Heart left ventricle (tissue), 16 donors: Measurements from ENCODE around the gene KCNMB4. TPM values are rescaled to one million over a fixed set of nuclear protein-coding genes. Genes with fewer than 3 reads are reported as not detected.

ENCODE experiments used
- ATAC-seq, 4 donors: fragments of 200-7000 bp; cut with Tn5 transposase; one replicate each; pipeline ENCODE4 v1.9.1; 2020 to 2022; ENCODE audit warnings: moderate library complexity in 4 of 4, mild to moderate bottlenecking in 3 of 4, moderate number of reproducible peaks in 1 of 4
- DNase-seq, 5 donors: peaks; one replicate each; pipeline ENCODE4 v3.0.0-alpha.2; 2020
- H3K27ac ChIP-seq, 12 donors: fragments of 200-600 bp; sonication (generic) in 4 of 12; one replicate each; pipeline versions ENCODE4 v1.5.0 to v1.8.0; 2016 to 2022; ENCODE audit warnings: mild to moderate bottlenecking in 2 of 12
- H3K27me3 ChIP-seq, 9 donors: fragments of 200-600 bp; sonication (generic) in 2 of 9; one replicate each; pipeline versions ENCODE4 v1.5.1 to v1.8.0; 2016 to 2022; ENCODE audit warnings: mild to moderate bottlenecking in 3 of 9
- H3K36me3 ChIP-seq, 9 donors: fragments of 200-600 bp; sonication (generic) in 2 of 9; one replicate each; pipeline versions ENCODE4 v1.5.0 to v1.8.0; 2018 to 2022; ENCODE audit warnings: mild to moderate bottlenecking in 2 of 9
- H3K4me1 ChIP-seq, 12 donors: fragments of 200-600 bp; sonication (generic) in 4 of 12; one replicate each; pipeline versions ENCODE4 v1.5.0 to v1.8.0; 2016 to 2022; ENCODE audit warnings: mild to moderate bottlenecking in 3 of 12
- H3K4me3 ChIP-seq, 12 donors: fragments of 200-600 bp; sonication (generic) in 4 of 12; one replicate each; pipeline versions ENCODE4 v1.5.0 to v1.8.0; 2017 to 2022; ENCODE audit warnings: mild to moderate bottlenecking in 9 of 12, moderate library complexity in 4 of 12
- H3K9me3 ChIP-seq, 12 donors: fragments of 200-600 bp; sonication (generic) in 4 of 12; one replicate each; pipeline versions ENCODE4 v1.5.0 to v1.8.0; 2016 to 2022; ENCODE audit warnings: mild to moderate bottlenecking in 1 of 12
- POLR2A ChIP-seq, 2 donors: fragments of 450-650 bp; IDR thresholded peaks; one replicate each; pipeline ENCODE4 v1.6.1; 2017; ENCODE audit warnings: antibody characterized with exemption in 2 of 2, mild to moderate bottlenecking in 2 of 2, moderate library complexity in 2 of 2
- WGBS, 4 donors: extraction: QIAGEN DNeasy Blood & Tissue Kit in 2 of 4; methylation state at CpG; one replicate each; pipeline versions ENCODE4 v1.1.5 to v1.1.7; 2013 to 2018; 5-methylcytosine and 5-hydroxymethylcytosine counted together
- intact Hi-C, 10 donors: fragments of 100-400 bp; cut with DNase I; formaldehyde crosslinking; loops; one replicate each; pipeline versions ENCODE4 v1.11.1 to v1.14.2; 2022
- polyA plus RNA-seq, 2 donors: library from polyadenylated mRNA; stranded (reverse); fragments of 200-250 nt; gene quantifications; one replicate each; pipeline ENCODE4 v1.2.3, GENCODE V29; 2013
- total RNA-seq, 9 donors: library from RNA; depleted of rRNA in 2 of 9; stranded (reverse); fragments of >200 nt in 2 of 9; fragmentation: NEBNext Ultra II Directional in 3 of 9; extraction: Animal tissue kit (Norgen Biotek cat#: 25700) in 3 of 9; gene quantifications; one replicate each; pipeline versions ENCODE4 v1.1.0 to v1.2.4, GENCODE V29; 2016 to 2023
- TF ChIP-seq, protein P1 (sequence below), 12 donors: fragments of 200-600 bp; sonication (generic) in 4 of 12; IDR thresholded peaks; one replicate each; pipeline versions ENCODE4 v1.5.0 to v1.8.0; 2018 to 2022; ENCODE audit warnings: antibody characterized with exemption in 12 of 12, mild to moderate bottlenecking in 5 of 12
- donor health status: ischemic (EF 13 %, LVEDD 7.1; RV severe dilation, severe dysfunction).
- donor health status: healthy with polysubstance abuse.
- donor health status: DM: no; HTN: yes; CAD: no.
- donor health status: DM: no; HTN: no; CAD: no.
- donor health status: ischemic (EF 25% LVEDD 6.9; RV normal size, moderate dysfunction).
- donor health status: ischemic (EF 25% LVEDD 5.7; RV mildly dilated, moderate dysfunction).
- donor health status: healthy.
- donor health status: DM: yes; HTN: yes; CAD: no.
- donor health status: ischemic (EF 35%, LVEDD 5.7; RV mildly dilated, moderate dysfunction).
- donor health status: nonischemic (EF 11% LVEDD 7.7; RV severe dilation, severe dysfunction).
- donor health status: DM: yes; HTN: yes; CAD: no.
- donor health status: PGD.
- donor health status: ischemic (EF 29% LVEDD 5.4; RV normal size, mild dysfunction).
- donor health status: nonischemic (EF 23%, LVEDD 6.1; RV moderate dilation, normal function).

The KCNMB4 gene
- total and polyA plus RNA-seq, 11 donors: 0.96 to 3.6 (median 2.1) TPM

DNA sequence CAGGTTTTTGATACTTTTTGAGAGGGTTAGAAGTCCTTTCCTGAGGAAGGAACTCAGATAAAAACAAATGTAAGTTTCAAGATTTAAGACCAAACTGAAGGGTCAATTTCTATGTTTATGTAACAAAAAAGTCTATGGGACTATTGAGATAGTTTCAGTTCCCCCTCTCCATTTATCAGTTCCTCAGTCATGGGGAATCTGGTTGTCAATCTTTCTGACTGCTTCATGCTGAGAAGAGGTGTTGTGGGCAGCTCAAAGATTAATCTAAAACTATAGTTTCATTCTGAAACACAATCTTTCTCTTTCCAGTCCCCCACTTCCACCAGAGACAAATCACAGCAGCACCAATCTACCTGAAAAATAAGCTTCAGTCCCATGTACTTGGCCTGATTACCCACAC, 93.7 kb downstream of the KCNMB4 start:
- peaks cover 0 to 18% (median 2%) of the 10 kb centered on the region in 12 donors for H3K9me3 ChIP-seq
- H3K27me3 ChIP-seq: no peaks in the 10 kb centered on the region
- ATAC-seq (no peak), DNase-seq (no peak)
- intact Hi-C loops: no loop called here
- TF ChIP-seq, protein P1, sequence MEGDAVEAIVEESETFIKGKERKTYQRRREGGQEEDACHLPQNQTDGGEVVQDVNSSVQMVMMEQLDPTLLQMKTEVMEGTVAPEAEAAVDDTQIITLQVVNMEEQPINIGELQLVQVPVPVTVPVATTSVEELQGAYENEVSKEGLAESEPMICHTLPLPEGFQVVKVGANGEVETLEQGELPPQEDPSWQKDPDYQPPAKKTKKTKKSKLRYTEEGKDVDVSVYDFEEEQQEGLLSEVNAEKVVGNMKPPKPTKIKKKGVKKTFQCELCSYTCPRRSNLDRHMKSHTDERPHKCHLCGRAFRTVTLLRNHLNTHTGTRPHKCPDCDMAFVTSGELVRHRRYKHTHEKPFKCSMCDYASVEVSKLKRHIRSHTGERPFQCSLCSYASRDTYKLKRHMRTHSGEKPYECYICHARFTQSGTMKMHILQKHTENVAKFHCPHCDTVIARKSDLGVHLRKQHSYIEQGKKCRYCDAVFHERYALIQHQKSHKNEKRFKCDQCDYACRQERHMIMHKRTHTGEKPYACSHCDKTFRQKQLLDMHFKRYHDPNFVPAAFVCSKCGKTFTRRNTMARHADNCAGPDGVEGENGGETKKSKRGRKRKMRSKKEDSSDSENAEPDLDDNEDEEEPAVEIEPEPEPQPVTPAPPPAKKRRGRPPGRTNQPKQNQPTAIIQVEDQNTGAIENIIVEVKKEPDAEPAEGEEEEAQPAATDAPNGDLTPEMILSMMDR (IDR thresholded peaks at IDR 0.05): no peak
- H3K36me3 ChIP-seq: no peaks in the 10 kb centered on the region
- no peaks in the 10 kb centered on the region for H3K4me1 ChIP-seq
- no peak overlapping the region for H3K4me3 ChIP-seq
- H3K27ac ChIP-seq: no peak overlapping the region

DNA sequence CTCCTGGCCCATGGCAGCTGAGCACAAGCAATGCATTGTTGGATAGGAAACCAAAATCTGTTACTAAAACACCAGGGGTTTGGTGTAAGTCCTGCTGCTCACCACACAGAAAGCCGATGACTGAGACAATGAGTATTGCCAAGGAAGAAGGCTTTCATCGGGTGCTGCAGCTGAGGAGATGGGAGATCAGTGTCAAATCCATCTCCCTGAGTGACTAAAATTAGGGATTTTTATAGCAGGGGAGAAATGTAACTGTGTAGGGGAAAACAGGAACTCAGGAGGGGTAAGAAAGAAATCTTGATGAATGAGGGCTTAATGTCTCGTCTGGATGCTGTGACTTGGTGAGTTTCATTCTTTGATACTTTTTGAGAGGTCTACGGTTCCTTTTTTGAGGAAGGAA, 97.9 kb downstream of the KCNMB4 start:
- WGBS, 4 donors: 67 to 90% (median 86%) methylated on average over 4 of the region's 4 CpGs
- Histone ChIP-seq H3K36me3 (no peaks in the 10 kb centered on the region), H3K27ac (no peak overlapping the region), H3K4me1 (peaks cover 0 to 6% (median 0%) of the 10 kb centered on the region in 12 donors), H3K27me3 (no peaks in the 10 kb centered on the region), H3K9me3 (peaks cover 0 to 18% (median 2%) of the 10 kb centered on the region in 12 donors), H3K4me3 (no peak overlapping the region)
- intact Hi-C loops: no loop called here
- DNase-seq (no peak), ATAC-seq (no peak)
- TF ChIP-seq, protein P1 (IDR thresholded peaks at IDR 0.05): no peak
- TF ChIP-seq POLR2A (IDR thresholded peaks at IDR 0.05): no peak

DNA sequence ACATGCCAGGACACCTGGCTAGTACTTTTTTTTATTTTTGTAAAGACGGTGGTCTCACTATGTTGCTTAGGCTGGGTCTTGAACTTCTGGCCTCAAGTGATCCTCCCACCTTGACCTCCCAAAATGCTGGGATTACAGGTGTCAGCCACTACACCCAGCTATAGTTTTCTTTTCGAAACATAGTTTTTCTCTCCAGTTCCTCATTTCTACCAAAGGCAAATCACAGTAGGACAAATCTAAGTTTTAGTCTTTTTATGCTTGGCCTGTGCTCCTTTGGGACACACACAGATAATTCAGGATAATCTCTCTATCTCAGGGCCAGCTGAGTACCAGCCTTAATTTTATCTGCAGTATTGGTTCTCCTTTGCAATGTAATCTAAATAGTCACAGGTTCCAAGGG, 100.7 kb downstream of the KCNMB4 start:
- Histone ChIP-seq H3K9me3 (peaks cover 0 to 18% (median 2%) of the 10 kb centered on the region in 12 donors), H3K4me1 (peaks cover 0 to 6% (median 0%) of the 10 kb centered on the region in 12 donors), H3K27ac (no peak overlapping the region), H3K27me3 (no peaks in the 10 kb centered on the region), H3K36me3 (no peaks in the 10 kb centered on the region), H3K4me3 (no peak overlapping the region)
- intact Hi-C loops: no loop called here
- TF ChIP-seq, protein P1 (IDR thresholded peaks at IDR 0.05): no peak
- no peak for TF ChIP-seq POLR2A (IDR thresholded peaks at IDR 0.05)
- DNase-seq (no peak), ATAC-seq (no peak)
- 94 to 99% (median 95%) methylated on average over 2 of the region's 2 CpGs for WGBS, 4 donors

DNA sequence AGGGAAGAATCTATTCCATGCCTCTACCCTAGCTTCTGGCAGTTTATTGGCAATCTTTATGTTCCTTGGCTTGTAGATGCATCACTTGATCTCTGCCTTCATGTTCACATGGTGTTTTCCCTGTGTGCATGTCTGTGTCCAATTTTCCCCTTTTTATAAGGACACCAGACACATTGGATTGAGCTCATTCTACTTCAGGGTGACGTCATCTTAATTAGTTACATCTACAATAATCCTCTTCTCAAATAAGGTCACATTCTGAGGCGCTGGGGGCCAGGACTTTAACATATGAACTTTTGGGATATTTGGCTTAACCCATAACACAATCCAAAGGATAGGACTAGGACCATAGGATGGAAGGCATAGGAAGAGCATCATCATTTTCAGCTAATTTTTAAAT, 101.4 kb downstream of the KCNMB4 start:
- no peaks in the 10 kb centered on the region for H3K36me3 ChIP-seq

More for the DNA sequence above, 101.4 kb downstream of the KCNMB4 start:
- ATAC-seq (no peak), DNase-seq (no peak)
- WGBS, 4 donors: 88 to 100% (median 89%) methylated on average over 2 of the region's 2 CpGs
- no peaks in the 10 kb centered on the region for H3K27me3 ChIP-seq
- H3K4me1 ChIP-seq: peaks cover 0 to 6% (median 0%) of the 10 kb centered on the region in 12 donors
- H3K4me3 ChIP-seq: no peak overlapping the region
- no peak for TF ChIP-seq POLR2A (IDR thresholded peaks at IDR 0.05)
- TF ChIP-seq, protein P1 (IDR thresholded peaks at IDR 0.05): no peak
- H3K9me3 ChIP-seq: peaks cover 0 to 18% (median 2%) of the 10 kb centered on the region in 12 donors
- no peak overlapping the region for H3K27ac ChIP-seq
- intact Hi-C loops: no loop called here
